HepG2 (cell line): ENCODE measurements around the gene MTHFD1L. TPM values are rescaled to one million over a fixed set of nuclear protein-coding genes. Genes with fewer than 3 reads are reported as not detected.
A peak's percentile ranks its signal among the peaks of the same experiment; 100 is the strongest.
"Not testable (repeated sequence)": the region's sequence is repeated elsewhere in the genome, so short reads cannot be mapped to it uniquely, and the experiment has no call there.

Source experiments
- ATAC-seq: fragments of 200-7000 bp; cut with Tn5 transposase; 3 replicates; pipeline ENCODE4 v1.9.1; 2020; ENCODE audit warnings: mild to moderate bottlenecking, moderate library complexity
- BruUV-seq: library from RNA; stranded (reverse); fragments of 400-500 nt; replicated peaks from 2 replicates; lab custom pipeline; 2021; lab: Mats Ljungman, UMichigan
- CTCF ChIA-PET: fragments of 300-600 bp; formaldehyde crosslinking; extraction: SDS; loops from one replicate; lab custom pipeline; 2021; ENCODE audit warnings: low total read pairs, inconsistent platforms, low intra/inter-chr PET ratio; lab: Yijun Ruan, JAX
- POLR2A ChIA-PET: fragments of 350-600 bp; sonication (Branson Sonifier 250); formaldehyde crosslinking; loops from one replicate; lab custom pipeline; 2020; ENCODE audit warnings: antibody characterized with exemption, inconsistent platforms; lab: Yijun Ruan, JAX
- DNase-seq: peaks from one replicate; pipeline ENCODE4 v3.0.0-alpha.2; 2015; ENCODE audit warnings: low spot score
- FAIRE-seq: peaks from 3 replicates; lab custom pipeline; 2011; peaks lifted over from hg19 to GRCh38; lab: Jason Lieb, UNC
- H2AFZ ChIP-seq: one replicate; pipeline ENCODE4 v1.6.1; 2011; ENCODE audit warnings: low read length, inconsistent platforms
- H3K27ac ChIP-seq: fragments of 300-600 bp; 3 replicates; pipeline ENCODE4 v1.8.0; 2011; ENCODE audit warnings: mixed run types, mild to moderate bottlenecking, mixed read lengths, low read length, inconsistent platforms; ENCODE audit not compliant: insufficient read depth; ENCODE audit errors: extremely low read length
- H3K27me3 ChIP-seq, 2 experiments: fragments of 200-600 bp in 1 of 2; 2 replicates in 1 of 2; 3 replicates in 1 of 2; pipeline versions ENCODE4 v1.6.0 to v1.8.0; 2011; ENCODE audit warnings: low read length in 2 of 2, mild to moderate bottlenecking in 2 of 2, moderate library complexity in 2 of 2, inconsistent platforms in 1 of 2; ENCODE audit not compliant: insufficient read depth in 2 of 2, control insufficient read depth in 1 of 2
- H3K36me3 ChIP-seq, 2 experiments: fragments of 200-600 bp in 1 of 2; replicated peaks in 1 of 2; 2 replicates in 1 of 2; 3 replicates in 1 of 2; pipeline versions ENCODE4 v1.5.1 to v1.8.0; 2011; ENCODE audit warnings: low read length in 2 of 2, inconsistent platforms in 1 of 2; ENCODE audit not compliant: insufficient read depth in 2 of 2, control insufficient read depth in 1 of 2
- H3K4me1 ChIP-seq: 2 replicates; pipeline ENCODE4 v1.5.1; 2012; ENCODE audit warnings: low read length, inconsistent platforms; ENCODE audit not compliant: insufficient read depth
- H3K4me2 ChIP-seq: 2 replicates; pipeline ENCODE4 v1.6.0; 2011; ENCODE audit warnings: low read depth, low read length, inconsistent platforms
- H3K4me3 ChIP-seq, 3 experiments: fragments of 200-600 bp in 1 of 3; sonication (generic), shearing (Covaris generic) in 1 of 3; replicated peaks in 1 of 3; 2 replicates each; pipeline ENCODE4 v1.5.1; 2011 to 2016; ENCODE audit warnings: low read length in 3 of 3, inconsistent platforms in 2 of 3, low read depth in 2 of 3, mild to moderate bottlenecking in 2 of 3, control low read depth in 1 of 3, mixed read lengths in 1 of 3; ENCODE audit not compliant: insufficient read depth in 1 of 3
- H3K79me2 ChIP-seq: one replicate; pipeline ENCODE4 v1.6.1; 2011; ENCODE audit warnings: low read length, inconsistent platforms; ENCODE audit not compliant: insufficient read depth
- H3K9ac ChIP-seq: 2 replicates; pipeline ENCODE4 v1.6.0; 2011; ENCODE audit warnings: mild to moderate bottlenecking, low read depth, low read length, inconsistent platforms; ENCODE audit not compliant: insufficient read depth
- H3K9me3 ChIP-seq: 2 replicates; pipeline ENCODE4 v1.5.1; 2012; ENCODE audit warnings: mild to moderate bottlenecking, low read length
- H4K20me1 ChIP-seq: 2 replicates; pipeline ENCODE4 v1.6.0; 2011; ENCODE audit warnings: inconsistent platforms, mild to moderate bottlenecking, low read length, moderate library complexity; ENCODE audit not compliant: insufficient read depth
- FOSL2 ChIP-seq: sonication (generic); formaldehyde crosslinking; IDR thresholded peaks from 2 replicates; pipeline ENCODE4 v1.4.0; 2020; ENCODE audit warnings: missing genetic modification reagents
- ZBTB33 ChIP-seq: sonication (generic); formaldehyde crosslinking; IDR thresholded peaks from 2 replicates; pipeline ENCODE4 v1.4.0; 2020; ENCODE audit warnings: missing genetic modification reagents
- ZNF430 ChIP-seq: sonication (generic); formaldehyde crosslinking; IDR thresholded peaks from 2 replicates; pipeline ENCODE4 v1.9.0; 2021; ENCODE audit warnings: mild to moderate bottlenecking, missing genetic modification reagents
- WGBS: methylation state at CpG from one replicate; pipeline ENCODE4 v1.1.6; 2017; ENCODE audit warnings: low lambda C conversion rate; 5-methylcytosine and 5-hydroxymethylcytosine counted together
- in situ Hi-C: cut with HindIII; loops from 2 replicates; pipeline ENCODE4 v1.10.0; 2017; ENCODE audit warnings: low pct_unique_long_range_greater_than_20kb; ENCODE audit not compliant: extremely low pct_ligation_motif_present
- intact Hi-C: fragments of 100-400 bp; cut with micrococcal nuclease; formaldehyde crosslinking; loops from one replicate; pipeline ENCODE4 v1.10.0; 2022; ENCODE audit not compliant: unreplicated experiment
- polyA plus RNA-seq, 8 experiments: library from polyadenylated mRNA; depleted of rRNA in 3 of 8; stranded (reverse) in 7 of 8; unstranded in 1 of 8; fragments of >200 nt; fragmentation: Illumina TruSeq in 4 of 8; extraction: Trizol in 4 of 8; gene quantifications; 2 replicates each; pipeline versions ENCODE4 v1.2.1 to v1.2.3, GENCODE V29; 2011 to 2016; ENCODE audit warnings: low read depth in 4 of 8, missing spikeins in 1 of 8, mixed read lengths in 1 of 8; ENCODE audit not compliant: insufficient read depth in 1 of 8
- total RNA-seq, 5 experiments: library from RNA; depleted of rRNA; stranded (reverse); fragments of >200 nt; fragmentation: Illumina TruSeq; extraction: Trizol; gene quantifications; 2 replicates each; pipeline ENCODE4 v1.2.3, GENCODE V29; 2016; ENCODE audit warnings: low read depth in 1 of 5
- TF ChIP-seq, protein P1 (sequence below): IDR thresholded peaks from 2 replicates; pipeline ENCODE4 v1.4.0; 2020; ENCODE audit warnings: mild to moderate bottlenecking, missing genetic modification reagents

MTHFD1L gene
- total and polyA plus RNA-seq, 2 of the 13 experiments (the other 11 are each of a cell fraction or from before 2014, with no cell fraction given) = 24.0 to 39.6 TPM

- H3K4me3 ChIP-seq, H4K20me1 ChIP-seq, in situ Hi-C loops, H3K9me3 ChIP-seq, BruUV-seq, FAIRE-seq, CTCF ChIA-PET, H3K79me2 ChIP-seq, H3K4me2 ChIP-seq, ATAC-seq, H3K9ac ChIP-seq, H3K27ac ChIP-seq, H2AFZ ChIP-seq, H3K36me3 ChIP-seq, POLR2A ChIA-PET, H3K27me3 ChIP-seq: not testable (repeated sequence)
- peak; percentile 30 for DNase-seq
- intact Hi-C loops = loop anchor here (10.0 kb wide), 2 partner anchors 62 to 198 kb away; no protein-coding TSS in a partner anchor
- TF ChIP-seq FOSL2 (peak; percentile 62), ZNF430 (CRISPR knock-in tag) (peak; percentile 91; the same call in 1 of the 2 replicates), ZBTB33 (CRISPR knock-in tag) (0 out of 2 replicates have a peak, but pooled peaks have one; percentile 34)
- TF ChIP-seq, protein P1, sequence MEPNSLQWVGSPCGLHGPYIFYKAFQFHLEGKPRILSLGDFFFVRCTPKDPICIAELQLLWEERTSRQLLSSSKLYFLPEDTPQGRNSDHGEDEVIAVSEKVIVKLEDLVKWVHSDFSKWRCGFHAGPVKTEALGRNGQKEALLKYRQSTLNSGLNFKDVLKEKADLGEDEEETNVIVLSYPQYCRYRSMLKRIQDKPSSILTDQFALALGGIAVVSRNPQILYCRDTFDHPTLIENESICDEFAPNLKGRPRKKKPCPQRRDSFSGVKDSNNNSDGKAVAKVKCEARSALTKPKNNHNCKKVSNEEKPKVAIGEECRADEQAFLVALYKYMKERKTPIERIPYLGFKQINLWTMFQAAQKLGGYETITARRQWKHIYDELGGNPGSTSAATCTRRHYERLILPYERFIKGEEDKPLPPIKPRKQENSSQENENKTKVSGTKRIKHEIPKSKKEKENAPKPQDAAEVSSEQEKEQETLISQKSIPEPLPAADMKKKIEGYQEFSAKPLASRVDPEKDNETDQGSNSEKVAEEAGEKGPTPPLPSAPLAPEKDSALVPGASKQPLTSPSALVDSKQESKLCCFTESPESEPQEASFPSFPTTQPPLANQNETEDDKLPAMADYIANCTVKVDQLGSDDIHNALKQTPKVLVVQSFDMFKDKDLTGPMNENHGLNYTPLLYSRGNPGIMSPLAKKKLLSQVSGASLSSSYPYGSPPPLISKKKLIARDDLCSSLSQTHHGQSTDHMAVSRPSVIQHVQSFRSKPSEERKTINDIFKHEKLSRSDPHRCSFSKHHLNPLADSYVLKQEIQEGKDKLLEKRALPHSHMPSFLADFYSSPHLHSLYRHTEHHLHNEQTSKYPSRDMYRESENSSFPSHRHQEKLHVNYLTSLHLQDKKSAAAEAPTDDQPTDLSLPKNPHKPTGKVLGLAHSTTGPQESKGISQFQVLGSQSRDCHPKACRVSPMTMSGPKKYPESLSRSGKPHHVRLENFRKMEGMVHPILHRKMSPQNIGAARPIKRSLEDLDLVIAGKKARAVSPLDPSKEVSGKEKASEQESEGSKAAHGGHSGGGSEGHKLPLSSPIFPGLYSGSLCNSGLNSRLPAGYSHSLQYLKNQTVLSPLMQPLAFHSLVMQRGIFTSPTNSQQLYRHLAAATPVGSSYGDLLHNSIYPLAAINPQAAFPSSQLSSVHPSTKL = 0 out of 2 replicates have a peak, but pooled peaks have one; percentile 9
- peaks cover 38% of the 10 kb centered on the region for H3K4me1 ChIP-seq
- 97% methylated on average over 5 of the region's 5 CpGs for WGBS
These were observed 261.8 kb downstream of the MTHFD1L start for GRCh38 chr6:151127133-151127798.
